Measurements from ENCODE around the gene ATXN7L1.

DNA sequence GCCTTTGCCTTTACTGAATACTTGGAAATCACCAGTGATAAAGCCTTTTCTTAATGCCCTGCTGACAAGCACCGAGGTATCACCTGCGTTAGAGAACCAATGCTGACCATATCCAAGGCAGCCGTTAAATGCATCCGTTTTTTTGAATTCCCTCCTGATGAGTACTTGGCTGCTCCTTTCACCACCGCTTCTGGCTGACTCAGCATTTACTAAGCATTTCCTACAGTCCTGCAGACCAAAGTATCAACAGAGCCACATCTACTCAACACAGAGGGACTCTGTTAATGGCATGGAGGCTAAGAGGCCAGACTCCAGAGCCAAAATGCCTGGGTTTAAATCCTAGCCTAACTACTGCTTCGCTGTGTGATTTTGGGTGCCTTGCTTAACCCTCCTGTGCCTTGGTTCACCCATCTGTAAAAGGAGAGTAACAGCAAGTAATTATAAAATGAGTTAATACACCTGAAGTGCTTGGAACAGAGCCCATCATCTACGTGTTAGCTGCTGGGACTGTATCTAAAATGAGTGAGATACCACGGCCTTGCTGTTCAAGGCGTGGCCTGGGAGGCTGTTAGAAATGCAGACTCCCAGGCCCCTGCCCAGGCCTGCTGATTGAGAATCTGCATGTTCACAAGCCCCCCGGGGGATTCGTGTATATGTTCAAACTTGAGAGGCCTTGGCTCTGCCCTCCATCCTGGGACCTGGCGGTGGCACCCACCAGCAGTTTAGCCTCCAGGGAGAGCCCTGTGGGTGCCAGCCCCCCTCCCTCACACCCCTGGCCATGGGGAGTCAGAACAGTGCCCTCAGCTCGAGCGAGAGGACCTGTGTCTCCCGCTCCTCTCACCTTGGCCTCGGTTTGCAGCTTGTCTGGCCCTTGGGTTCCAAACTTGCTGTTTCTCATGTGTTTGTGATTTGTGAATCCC, 264.3 kb downstream of the ATXN7L1 start:
- TF ChIP-seq, protein P1, sequence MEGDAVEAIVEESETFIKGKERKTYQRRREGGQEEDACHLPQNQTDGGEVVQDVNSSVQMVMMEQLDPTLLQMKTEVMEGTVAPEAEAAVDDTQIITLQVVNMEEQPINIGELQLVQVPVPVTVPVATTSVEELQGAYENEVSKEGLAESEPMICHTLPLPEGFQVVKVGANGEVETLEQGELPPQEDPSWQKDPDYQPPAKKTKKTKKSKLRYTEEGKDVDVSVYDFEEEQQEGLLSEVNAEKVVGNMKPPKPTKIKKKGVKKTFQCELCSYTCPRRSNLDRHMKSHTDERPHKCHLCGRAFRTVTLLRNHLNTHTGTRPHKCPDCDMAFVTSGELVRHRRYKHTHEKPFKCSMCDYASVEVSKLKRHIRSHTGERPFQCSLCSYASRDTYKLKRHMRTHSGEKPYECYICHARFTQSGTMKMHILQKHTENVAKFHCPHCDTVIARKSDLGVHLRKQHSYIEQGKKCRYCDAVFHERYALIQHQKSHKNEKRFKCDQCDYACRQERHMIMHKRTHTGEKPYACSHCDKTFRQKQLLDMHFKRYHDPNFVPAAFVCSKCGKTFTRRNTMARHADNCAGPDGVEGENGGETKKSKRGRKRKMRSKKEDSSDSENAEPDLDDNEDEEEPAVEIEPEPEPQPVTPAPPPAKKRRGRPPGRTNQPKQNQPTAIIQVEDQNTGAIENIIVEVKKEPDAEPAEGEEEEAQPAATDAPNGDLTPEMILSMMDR (IDR thresholded peaks at IDR 0.05; ENCODE audit: control extremely low read depth in 1 of 3, insufficient read depth in 1 of 3, low read depth in 1 of 3, low read length in 3 of 3) = no peak
- TF ChIP-seq EZH2 (IDR thresholded peaks at IDR 0.05; ENCODE audit: low read depth, low read length, severe bottlenecking) (no peak), POLR2AphosphoS5 (IDR thresholded peaks at IDR 0.05; ENCODE audit: low read depth, low read length) (no peak; the same call in 1 of the 2 replicates), POLR2A (IDR thresholded peaks at IDR 0.05; ENCODE audit: control extremely low read depth in 1 of 2, low read depth in 2 of 2, low read length in 2 of 2) (0 out of 3 replicates have a peak, but pooled peaks of 1 of the 2 experiments have one; percentile 5), RFX5 (IDR thresholded peaks at IDR 0.05; ENCODE audit: borderline replicate concordance, low read depth, low read length) (no peak), SP1 (IDR thresholded peaks at IDR 0.05; ENCODE audit: low read depth, low read length) (no peak)

All from H1 (cell line).